Stimulated activated CD8-positive, alpha-beta memory T cell treated with anti-CD3 and anti-CD28 coated beads, Interleukin-4, amount 100 ng/mL, for 1 hour (primary cell): ENCODE measurements around the gene ACSM6.
"Not testable (repeated sequence)": the region's sequence is repeated elsewhere in the genome, so short reads cannot be mapped to it uniquely, and the experiment has no call there.

Source experiments
- DNase-seq, 2 donors: peaks; one replicate each; pipeline ENCODE4 v3.0.0-alpha.2; 2020; ENCODE audit warnings: low read depth in 2 of 2, low spot score in 1 of 2

ACSM6 gene

GRCh38 chr10:95193944-95194343 lies at the start of gene ACSM6:
Gene ACSM6 (plus strand): TSS chr10:95194238. CDS start chr10:95194486, 248 bp downstream.
- no peak for DNase-seq

GRCh38 chr10:95168694-95169093 lies 25.3 kb upstream of the ACSM6 start:
- DNase-seq: no peak

GRCh38 chr10:95169522-95169921 lies 24.5 kb upstream of the ACSM6 start:
- DNase-seq: no peak

GRCh38 chr10:95170790-95171189 lies 23.2 kb upstream of the ACSM6 start:
- no peak for DNase-seq

GRCh38 chr10:95171336-95171735 lies 22.7 kb upstream of the ACSM6 start:
- DNase-seq: no peak

GRCh38 chr10:95172851-95173250 lies 21.2 kb upstream of the ACSM6 start:
- DNase-seq: no peak

GRCh38 chr10:95176101-95176500 lies 17.9 kb upstream of the ACSM6 start:
- no peak for DNase-seq

- no peak for DNase-seq
Observed at GRCh38 chr10:95177429-95177828, 16.6 kb upstream of the ACSM6 start.

- no peak for DNase-seq
Observed at GRCh38 chr10:95178266-95178665, 15.8 kb upstream of the ACSM6 start.

GRCh38 chr10:95178797-95179196 lies 15.2 kb upstream of the ACSM6 start:
- no peak for DNase-seq

GRCh38 chr10:95181726-95182125 lies 12.3 kb upstream of the ACSM6 start:
- no peak for DNase-seq

- DNase-seq: peak; percentile 30 to 41
Observed at GRCh38 chr10:95183271-95184230, 10.5 kb upstream of the ACSM6 start.

- no peak for DNase-seq
Observed at GRCh38 chr10:95187617-95188016, 6.4 kb upstream of the ACSM6 start.

- DNase-seq: no peak
Observed at GRCh38 chr10:95188593-95188992, 5.4 kb upstream of the ACSM6 start.

- no peak for DNase-seq
Observed at GRCh38 chr10:95196046-95196445, 2.0 kb downstream of the ACSM6 start.

- no peak for DNase-seq
Observed at GRCh38 chr10:95201736-95202135, 7.7 kb downstream of the ACSM6 start.

GRCh38 chr10:95202865-95203264 lies 8.8 kb downstream of the ACSM6 start:
- not testable (repeated sequence) for DNase-seq

GRCh38 chr10:95208702-95209391 lies 14.8 kb downstream of the ACSM6 start:
- no peak for DNase-seq

- no peak for DNase-seq
Observed at GRCh38 chr10:95209509-95210127, 15.6 kb downstream of the ACSM6 start.

GRCh38 chr10:95211606-95212279 lies 17.7 kb downstream of the ACSM6 start:
- no peak for DNase-seq

- DNase-seq: no peak
Observed at GRCh38 chr10:95214369-95214768, 20.3 kb downstream of the ACSM6 start.
